HG02759 (cell line): ENCODE measurements around the gene USP43.
"Not testable (repeated sequence)": the region's sequence is repeated elsewhere in the genome, so short reads cannot be mapped to it uniquely, and the experiment has no call there.

Experiments
- ATAC-seq: cut with Tn5 transposase; IDR thresholded peaks from one replicate; pipeline ENCODE4 v1.9.1; 2021; ENCODE audit warnings: mild to moderate bottlenecking, moderate library complexity; ENCODE audit not compliant: unreplicated experiment

The USP43 gene

DNA sequence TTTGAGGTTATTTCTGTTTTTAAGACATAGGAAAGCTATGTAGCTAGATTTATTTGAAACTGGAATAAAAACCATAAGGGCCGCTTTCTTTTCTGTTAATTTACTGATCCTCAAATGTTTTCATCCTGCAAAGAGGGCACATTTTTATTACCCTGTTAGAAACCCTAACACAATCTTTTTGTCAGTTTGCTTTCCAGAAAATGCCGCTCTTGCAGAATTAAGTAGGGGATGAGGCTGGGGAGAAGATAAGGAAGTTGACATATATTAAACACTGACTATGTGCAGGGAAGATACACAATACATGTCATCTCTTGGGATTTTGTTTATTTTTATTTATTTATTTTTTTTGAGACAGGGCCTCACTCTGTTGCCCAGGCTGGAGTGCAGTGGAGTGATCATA is 15.7 kb downstream of the USP43 start:
- ATAC-seq = no peak

- not testable (repeated sequence) for ATAC-seq
These were observed 18.2 kb downstream of the USP43 start for GRCh38 chr17:9663511-9663910.

GRCh38 chr17:9666461-9667050 is 21.2 kb downstream of the USP43 start:
- no peak for ATAC-seq

GRCh38 chr17:9668517-9668916 is 23.2 kb downstream of the USP43 start:
- no peak for ATAC-seq

- ATAC-seq = no peak
These were observed 24.3 kb downstream of the USP43 start for GRCh38 chr17:9669551-9670008.

GRCh38 chr17:9670596-9670995 is 25.3 kb downstream of the USP43 start:
- ATAC-seq = no peak

DNA sequence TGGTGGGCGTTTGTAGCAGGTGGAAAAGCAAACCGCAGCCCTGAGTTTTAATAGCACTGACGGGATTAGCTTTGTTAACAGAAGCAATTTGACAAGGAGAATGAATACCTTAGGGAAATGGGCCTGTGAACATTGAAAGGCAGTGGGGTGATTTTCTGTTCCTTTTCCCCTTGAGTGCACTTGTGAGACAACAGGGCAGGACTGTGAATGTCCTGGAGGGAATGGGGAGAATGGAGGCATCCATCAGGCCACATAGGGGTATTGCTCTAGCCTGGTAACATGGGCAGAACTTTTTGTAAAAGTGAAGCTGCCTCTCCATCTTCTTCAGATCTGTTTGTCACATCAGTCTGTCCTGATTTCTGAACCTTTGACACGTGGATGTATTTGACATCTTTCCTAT is 26.2 kb downstream of the USP43 start:
- no peak for ATAC-seq

DNA sequence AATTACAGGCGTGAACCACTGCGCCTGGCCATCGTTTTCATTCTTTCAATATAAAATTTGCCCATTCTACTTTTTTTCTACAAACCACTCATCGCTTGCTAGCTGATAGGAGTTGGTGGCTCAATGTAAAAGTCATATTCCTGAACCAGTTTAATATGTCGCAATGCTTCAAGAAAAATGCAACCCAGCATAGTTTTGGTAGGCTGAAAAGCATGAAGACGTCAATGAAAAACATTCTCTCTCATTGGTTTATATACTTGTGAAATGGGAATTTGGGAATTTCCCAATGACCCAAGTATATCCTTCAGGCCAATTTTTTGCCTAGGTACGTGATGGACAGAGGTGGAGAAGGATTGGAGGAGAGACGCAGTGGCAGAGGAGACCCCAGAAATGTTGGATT is 26.9 kb downstream of the USP43 start:
- ATAC-seq = no peak

- ATAC-seq = no peak
These were observed 27.4 kb downstream of the USP43 start for GRCh38 chr17:9672691-9673090.

- no peak for ATAC-seq
These were observed 30.8 kb downstream of the USP43 start for GRCh38 chr17:9676084-9676483.

DNA sequence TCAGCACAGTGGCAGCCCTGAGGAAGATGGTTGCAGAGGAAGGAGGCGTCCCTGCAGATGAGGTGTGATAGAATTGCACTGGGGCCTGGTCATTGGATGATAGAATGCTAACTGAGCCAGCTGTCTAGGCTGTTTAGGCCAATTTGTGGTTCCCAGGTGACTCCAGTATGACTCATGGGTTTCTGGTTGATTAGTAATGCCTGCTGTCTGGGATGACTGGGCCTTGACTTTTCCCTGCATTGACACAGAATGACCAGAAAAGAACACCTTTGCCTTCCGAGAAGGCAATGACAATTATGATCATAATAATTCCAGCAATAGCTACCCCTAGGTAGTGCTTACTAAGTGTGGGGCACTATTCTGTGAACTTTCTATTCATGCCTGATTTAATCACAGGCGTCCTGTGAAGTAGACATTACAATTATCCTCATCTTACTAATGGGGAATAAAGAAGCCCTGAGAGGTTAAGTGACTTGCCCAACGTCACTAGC is 31.5 kb downstream of the USP43 start:
- ATAC-seq = peak; percentile 81

GRCh38 chr17:9677411-9677810 is 32.1 kb downstream of the USP43 start:
- ATAC-seq = no peak

DNA sequence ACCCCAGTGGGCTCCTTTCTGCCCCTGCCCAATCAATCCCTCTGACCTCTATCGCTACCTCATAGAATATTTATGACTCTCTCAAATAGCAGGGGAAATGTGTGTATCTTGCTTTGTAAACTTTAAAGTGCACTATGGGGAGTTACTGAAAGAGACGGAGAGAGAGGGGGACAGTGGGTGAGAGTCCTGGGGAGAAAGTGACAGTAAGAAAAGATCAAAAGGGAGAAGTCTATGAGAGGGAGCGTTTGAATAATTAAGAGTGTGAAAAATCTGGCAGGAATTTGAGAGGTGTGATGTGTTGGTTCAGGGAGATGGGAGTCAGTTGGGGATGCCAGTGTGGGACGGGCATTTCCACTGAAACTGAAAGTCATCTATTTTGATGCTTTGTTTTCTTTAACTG is 32.6 kb downstream of the USP43 start:
- ATAC-seq = no peak

GRCh38 chr17:9684955-9685621 is 39.8 kb downstream of the USP43 start:
- no peak for ATAC-seq

GRCh38 chr17:9693755-9694154 is 48.4 kb downstream of the USP43 start:
- ATAC-seq = no peak

GRCh38 chr17:9696279-9697044 is 51.1 kb downstream of the USP43 start:
- no peak for ATAC-seq

DNA sequence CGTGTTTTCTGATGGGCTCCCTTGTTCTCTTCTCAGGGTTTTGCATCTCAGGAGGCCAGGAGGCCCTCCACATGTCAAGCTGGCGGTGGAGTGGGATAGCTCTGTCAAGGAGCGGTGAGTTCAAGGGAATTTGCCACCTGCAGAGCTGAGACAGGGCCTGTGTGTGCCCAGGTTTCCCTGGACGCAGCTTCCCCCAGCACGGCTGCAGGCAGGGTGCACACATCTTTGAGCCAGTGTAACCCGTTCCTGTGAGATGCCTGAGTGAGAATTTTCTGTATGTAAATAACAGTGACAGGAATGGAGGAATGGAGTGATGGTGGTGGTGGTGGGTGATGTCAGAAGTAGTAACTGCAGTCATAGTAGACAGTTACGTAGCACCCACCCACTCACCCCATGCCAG is 54.8 kb downstream of the USP43 start:
- no peak for ATAC-seq

GRCh38 chr17:9700754-9701476 is 55.6 kb downstream of the USP43 start:
- ATAC-seq = no peak

GRCh38 chr17:9702482-9702881 is 57.2 kb downstream of the USP43 start:
- no peak for ATAC-seq

DNA sequence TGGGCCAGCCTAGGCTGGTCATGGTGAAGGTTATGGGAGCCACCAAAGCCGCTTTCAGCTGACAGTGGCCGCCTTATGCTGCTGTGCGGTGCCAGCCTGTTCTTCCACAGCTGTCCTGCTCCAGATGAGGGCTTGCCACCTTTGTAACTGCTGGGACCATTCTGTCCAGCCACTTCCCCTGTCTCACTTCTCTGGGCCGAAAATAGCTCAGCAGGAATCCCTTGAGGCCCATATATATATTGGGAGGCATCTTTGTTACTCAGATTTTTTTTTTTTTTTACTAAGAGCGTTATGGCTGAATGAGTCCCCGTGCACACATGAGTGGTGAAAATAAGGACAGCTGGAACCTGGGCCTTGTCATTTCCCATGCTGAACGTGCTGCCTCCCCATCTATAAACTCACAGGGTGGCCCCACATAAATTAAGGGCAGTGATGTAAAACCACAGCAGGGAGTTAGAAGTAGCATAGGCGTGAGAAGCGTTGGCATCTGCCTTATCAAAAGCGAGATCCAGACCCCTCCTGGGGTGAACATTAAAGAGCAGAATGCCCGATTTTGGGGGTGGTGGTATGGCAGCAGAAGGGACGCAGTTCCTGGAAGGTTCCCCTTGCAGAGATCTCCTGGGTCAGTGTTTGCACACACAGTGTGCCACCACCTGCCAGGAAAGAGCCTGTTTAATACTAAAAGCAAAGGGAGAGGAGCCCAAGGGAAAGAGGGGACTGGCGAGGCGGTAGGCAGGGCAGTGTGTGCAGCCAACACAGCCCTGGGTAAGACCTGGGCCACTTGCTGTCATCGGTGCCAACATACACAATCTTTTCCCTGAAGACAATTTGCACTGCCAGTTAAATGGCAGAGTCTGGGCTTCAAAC is 57.8 kb downstream of the USP43 start:
- ATAC-seq = no peak

- ATAC-seq = no peak
These were observed 58.4 kb downstream of the USP43 start for GRCh38 chr17:9703781-9704082.
